Measurements from ENCODE around the gene CHST8. TPM values are rescaled to one million over a fixed set of nuclear protein-coding genes. Genes with fewer than 3 reads are reported as not detected.

Gene CHST8
- polyA plus RNA-seq, 3 donors, result not detected

- Mint-ChIP-seq H3K27me3 (ENCODE audit: low read depth in 3 of 3) (peaks cover 2 to 19% (median 11%) of the 10 kb centered on the region in 3 donors), H3K36me3 (no peaks in the 10 kb centered on the region), H3K4me3 (no peak overlapping the region), H3K9me3 (peaks cover 0 to 5% (median 0%) of the 10 kb centered on the region in 7 donors), H3K27ac (no peak overlapping the region), H3K4me1 (no peaks in the 10 kb centered on the region)
- Histone ChIP-seq H2AFZ (ENCODE audit: insufficient read depth, low read depth, low read length, poor library complexity, severe bottlenecking) (no peak overlapping the region), H3K9me3 (replicated peaks in 1 of 2; ENCODE audit: control insufficient read depth in 1 of 2, insufficient read depth in 1 of 2, low read length in 2 of 2) (no peaks in the 10 kb centered on the region), H3K36me3 (replicated peaks in 1 of 2; ENCODE audit: control insufficient read depth in 1 of 2, insufficient read depth in 2 of 2, low read length in 2 of 2) (no peaks in the 10 kb centered on the region), H3K27ac (ENCODE audit: low read depth in 1 of 2, low read length in 2 of 2) (no peak overlapping the region), H3K4me3 (replicated peaks in 1 of 3; ENCODE audit: low read depth in 2 of 3, low read length in 3 of 3) (no peak overlapping the region), H3K27me3 (ENCODE audit: control insufficient read depth in 2 of 2, insufficient read depth in 2 of 2, low read length in 2 of 2) (no peaks in the 10 kb centered on the region), H3K4me2 (replicated peaks; ENCODE audit: extremely low read depth, low read length, poor library complexity, severe bottlenecking) (no peak overlapping the region), H3K79me2 (ENCODE audit: insufficient read depth, low read length) (no peaks in the 10 kb centered on the region), H3K4me1 (ENCODE audit: control insufficient read depth in 1 of 2, insufficient read depth in 2 of 2, low read length in 2 of 2) (no peaks in the 10 kb centered on the region), H3K9ac (ENCODE audit: insufficient read depth, low read length, poor library complexity, severe bottlenecking) (no peak overlapping the region), H4K20me1 (ENCODE audit: insufficient read depth, low read length) (no peaks in the 10 kb centered on the region)
- no peak for TF ChIP-seq CTCF (IDR thresholded peaks at IDR 0.05)
- intact Hi-C loops (cut with micrococcal nuclease), result no loop called here
- no peak for DNase-seq
- WGBS (ENCODE audit: insufficient coverage), result 94% methylated on average over 3 of the region's 5 CpGs
Measured at GRCh38 chr19:33641261-33641660, 19.5 kb downstream of the CHST8 start.

GRCh38 chr19:33641956-33642498 lies 20.3 kb downstream of the CHST8 start:
- H3K79me2 ChIP-seq (ENCODE audit: insufficient read depth, low read length), result no peaks in the 10 kb centered on the region
- H3K36me3 Mint-ChIP-seq, result no peaks in the 10 kb centered on the region
- H3K4me2 ChIP-seq (replicated peaks; ENCODE audit: extremely low read depth, low read length, poor library complexity, severe bottlenecking), result no peak overlapping the region
- no peak overlapping the region for H3K4me3 ChIP-seq (replicated peaks in 1 of 3; ENCODE audit: low read depth in 2 of 3, low read length in 3 of 3)
- H3K27ac Mint-ChIP-seq, result no peak overlapping the region
- no peaks in the 10 kb centered on the region for H3K4me1 Mint-ChIP-seq
- TF ChIP-seq CTCF (IDR thresholded peaks at IDR 0.05), result no peak
- H3K4me1 ChIP-seq (ENCODE audit: control insufficient read depth in 1 of 2, insufficient read depth in 2 of 2, low read length in 2 of 2), result no peaks in the 10 kb centered on the region
- no peak for DNase-seq
- H3K27ac ChIP-seq (ENCODE audit: low read depth in 1 of 2, low read length in 2 of 2), result no peak overlapping the region
- H3K9me3 ChIP-seq (replicated peaks in 1 of 2; ENCODE audit: control insufficient read depth in 1 of 2, insufficient read depth in 1 of 2, low read length in 2 of 2), result no peaks in the 10 kb centered on the region
- no peak overlapping the region for H3K9ac ChIP-seq (ENCODE audit: insufficient read depth, low read length, poor library complexity, severe bottlenecking)
- H4K20me1 ChIP-seq (ENCODE audit: insufficient read depth, low read length), result no peaks in the 10 kb centered on the region
- whole genome bisulfite sequencing (ENCODE audit: insufficient coverage), result 100% methylated on average over 2 of the region's 7 CpGs
- intact Hi-C loops (cut with micrococcal nuclease), result no loop called here
- H3K27me3 Mint-ChIP-seq (ENCODE audit: low read depth in 3 of 3), result peaks cover 2 to 19% (median 9%) of the 10 kb centered on the region in 3 donors
- no peaks in the 10 kb centered on the region for H3K27me3 ChIP-seq (ENCODE audit: control insufficient read depth in 2 of 2, insufficient read depth in 2 of 2, low read length in 2 of 2)
- H3K4me3 Mint-ChIP-seq, result no peak overlapping the region
- H2AFZ ChIP-seq (ENCODE audit: insufficient read depth, low read depth, low read length, poor library complexity, severe bottlenecking), result no peak overlapping the region
- peaks cover 0 to 2% (median 0%) of the 10 kb centered on the region in 7 donors for H3K9me3 Mint-ChIP-seq
- H3K36me3 ChIP-seq (replicated peaks in 1 of 2; ENCODE audit: control insufficient read depth in 1 of 2, insufficient read depth in 2 of 2, low read length in 2 of 2), result no peaks in the 10 kb centered on the region

All from CD14-positive monocyte (primary cell).